ENCODE results near the gene SERINC3. TPM values are rescaled to one million over a fixed set of nuclear protein-coding genes. Genes with fewer than 3 reads are reported as not detected.
A peak's percentile ranks its signal among the peaks of the same experiment; 100 is the strongest.
"Not testable (repeated sequence)": the region's sequence is repeated elsewhere in the genome, so short reads cannot be mapped to it uniquely, and the experiment has no call there.

SERINC3 gene
- polyA plus RNA-seq, 1 experiment = 333 TPM

- Histone ChIP-seq H3K27me3 (ENCODE audit: control insufficient read depth, insufficient read depth, low read length) (no peaks in the 10 kb centered on the region), H3K36me3 (ENCODE audit: control insufficient read depth, insufficient read depth, low read length) (no peaks in the 10 kb centered on the region; the same call in 1 of the 2 replicates), H3K4me3 (ENCODE audit: low read depth, low read length) (no peak overlapping the region)
- CTCF ChIA-PET = interaction anchor here (2.1 kb wide), 1 partner anchor 44 kb away, joined by 7 read pairs; no protein-coding TSS in a partner anchor
- TF ChIP-seq CTCF (IDR thresholded peaks at IDR 0.05; ENCODE audit: insufficient read depth, low read depth, low read length) = no peak
- POLR2A ChIA-PET = no interaction called here
- peak; percentile 61 for DNase-seq (ENCODE audit: low read depth)
Measured at GRCh38 chr20:44566018-44566417, 44.1 kb upstream of the SERINC3 start.

- POLR2A ChIA-PET = no interaction called here
- Histone ChIP-seq H3K4me3 (ENCODE audit: low read depth, low read length) (no peak overlapping the region), H3K27me3 (ENCODE audit: control insufficient read depth, insufficient read depth, low read length) (no peaks in the 10 kb centered on the region), H3K36me3 (ENCODE audit: control insufficient read depth, insufficient read depth, low read length) (no peaks in the 10 kb centered on the region)
- CTCF ChIA-PET = interaction anchor here (0.6 kb wide), 1 partner anchor 40 kb away, joined by 3 read pairs; no protein-coding TSS in a partner anchor
- no peak for TF ChIP-seq CTCF (IDR thresholded peaks at IDR 0.05; ENCODE audit: insufficient read depth, low read depth, low read length)
- no peak for DNase-seq (ENCODE audit: low read depth)
Measured at GRCh38 chr20:44561876-44562275, 40.0 kb upstream of the SERINC3 start.

- H3K27me3 ChIP-seq (ENCODE audit: control insufficient read depth, insufficient read depth, low read length); H3K4me3 ChIP-seq (ENCODE audit: low read depth, low read length); POLR2A ChIA-PET; DNase-seq (ENCODE audit: low read depth); H3K36me3 ChIP-seq (ENCODE audit: control insufficient read depth, insufficient read depth, low read length): not testable (repeated sequence)
- CTCF ChIA-PET = interaction anchor here (0.7 to 1.0 kb wide), 2 partner anchors 10 to 13 kb away, joined by 3 read pairs; no protein-coding TSS in a partner anchor
Measured at GRCh38 chr20:44560818-44561217, 38.9 kb upstream of the SERINC3 start.

GRCh38 chr20:44560229-44560628, 38.4 kb upstream of the SERINC3 start:
- Histone ChIP-seq H3K4me3 (ENCODE audit: low read depth, low read length) (no peak overlapping the region), H3K27me3 (ENCODE audit: control insufficient read depth, insufficient read depth, low read length) (no peaks in the 10 kb centered on the region), H3K36me3 (ENCODE audit: control insufficient read depth, insufficient read depth, low read length) (no peaks in the 10 kb centered on the region)
- ChIA-PET POLR2A (interaction anchor here (0.5 kb wide), 1 partner anchor 760 kb away, joined by 3 read pairs; no protein-coding TSS in a partner anchor), CTCF (interaction anchor here (1.0 kb wide), 1 partner anchor 11 kb away, joined by 3 read pairs; no protein-coding TSS in a partner anchor)
- TF ChIP-seq CTCF (IDR thresholded peaks at IDR 0.05; ENCODE audit: insufficient read depth, low read depth, low read length) = no peak
- DNase-seq (ENCODE audit: low read depth) = no peak

- H3K36me3 ChIP-seq (ENCODE audit: control insufficient read depth, insufficient read depth, low read length) = no peaks in the 10 kb centered on the region
- CTCF ChIA-PET = no interaction called here
- TF ChIP-seq CTCF (IDR thresholded peaks at IDR 0.05; ENCODE audit: insufficient read depth, low read depth, low read length) = no peak
- no peaks in the 10 kb centered on the region for H3K27me3 ChIP-seq (ENCODE audit: control insufficient read depth, insufficient read depth, low read length)
- no peak overlapping the region for H3K4me3 ChIP-seq (ENCODE audit: low read depth, low read length)
- POLR2A ChIA-PET = no interaction called here
- DNase-seq (ENCODE audit: low read depth) = no peak
Measured at GRCh38 chr20:44559302-44559701, 37.4 kb upstream of the SERINC3 start.
